ENCODE results near the gene CACNA1C.

CACNA1C gene

GRCh38 chr12:2583091-2583497 lies 530.3 kb downstream of the CACNA1C start:
- in situ Hi-C loops (cut with MboI; ENCODE audit: low sequenced_read_pairs), result no loop called here

- in situ Hi-C loops (cut with MboI; ENCODE audit: low sequenced_read_pairs), result no loop called here
Measured at GRCh38 chr12:2583642-2584401, 531.0 kb downstream of the CACNA1C start.

- in situ Hi-C loops (cut with MboI; ENCODE audit: low sequenced_read_pairs), result no loop called here
Measured at GRCh38 chr12:2586156-2587038, 533.6 kb downstream of the CACNA1C start.

- in situ Hi-C loops (cut with MboI; ENCODE audit: low sequenced_read_pairs), result no loop called here
Measured at GRCh38 chr12:2588345-2588744, 535.6 kb downstream of the CACNA1C start.

GRCh38 chr12:2589381-2589780 lies 536.6 kb downstream of the CACNA1C start:
- in situ Hi-C loops (cut with MboI; ENCODE audit: low sequenced_read_pairs), result no loop called here

GRCh38 chr12:2593045-2593444 lies 540.3 kb downstream of the CACNA1C start:
- in situ Hi-C loops (cut with MboI; ENCODE audit: low sequenced_read_pairs), result no loop called here

GRCh38 chr12:2596441-2596840 lies 543.7 kb downstream of the CACNA1C start:
- in situ Hi-C loops (cut with MboI; ENCODE audit: low sequenced_read_pairs), result no loop called here

- in situ Hi-C loops (cut with MboI; ENCODE audit: low sequenced_read_pairs), result no loop called here
Measured at GRCh38 chr12:2605301-2605700, 552.5 kb downstream of the CACNA1C start.

- in situ Hi-C loops (cut with MboI; ENCODE audit: low sequenced_read_pairs), result no loop called here
Measured at GRCh38 chr12:2606186-2606910, 553.6 kb downstream of the CACNA1C start.

GRCh38 chr12:2607881-2608607 lies 555.3 kb downstream of the CACNA1C start:
- in situ Hi-C loops (cut with MboI; ENCODE audit: low sequenced_read_pairs), result no loop called here

GRCh38 chr12:2608608-2608945 lies 555.8 kb downstream of the CACNA1C start:
- in situ Hi-C loops (cut with MboI; ENCODE audit: low sequenced_read_pairs), result no loop called here

- in situ Hi-C loops (cut with MboI; ENCODE audit: low sequenced_read_pairs), result no loop called here
Measured at GRCh38 chr12:2609020-2609419, 556.2 kb downstream of the CACNA1C start.

- in situ Hi-C loops (cut with MboI; ENCODE audit: low sequenced_read_pairs), result no loop called here
Measured at GRCh38 chr12:2610358-2610757, 557.6 kb downstream of the CACNA1C start.

GRCh38 chr12:2613326-2614073 lies 560.7 kb downstream of the CACNA1C start:
- in situ Hi-C loops (cut with MboI; ENCODE audit: low sequenced_read_pairs), result no loop called here

GRCh38 chr12:2614341-2614740 lies 561.6 kb downstream of the CACNA1C start:
- in situ Hi-C loops (cut with MboI; ENCODE audit: low sequenced_read_pairs), result no loop called here

GRCh38 chr12:2615665-2616402 lies 563.0 kb downstream of the CACNA1C start:
- in situ Hi-C loops (cut with MboI; ENCODE audit: low sequenced_read_pairs), result no loop called here

- in situ Hi-C loops (cut with MboI; ENCODE audit: low sequenced_read_pairs), result no loop called here
Measured at GRCh38 chr12:2616763-2617162, 564.0 kb downstream of the CACNA1C start.

- in situ Hi-C loops (cut with MboI; ENCODE audit: low sequenced_read_pairs), result no loop called here
Measured at GRCh38 chr12:2617365-2617764, 564.6 kb downstream of the CACNA1C start.

- in situ Hi-C loops (cut with MboI; ENCODE audit: low sequenced_read_pairs), result no loop called here
Measured at GRCh38 chr12:2618291-2618995, 565.7 kb downstream of the CACNA1C start.

Measured in HL-60/S4 treated with retinoic acid at 250 ng/mL for 4 days and 3 days (cell line).